ENCODE results near the gene SEPHS1. TPM values are rescaled to one million over a fixed set of nuclear protein-coding genes. Genes with fewer than 3 reads are reported as not detected.

SEPHS1 gene
- total RNA-seq (2022) (50.1 and 61.8 TPM in 2 replicates), Bru-seq, nascent RNA (percentile 79 among the genes with signal in this experiment), BruChase-seq, experiment 1, labeled RNA remaining after a 6-hour chase (percentile 87 among the genes with signal in this experiment), BruChase-seq, experiment 2, labeled RNA remaining after a 2-hour chase (percentile 81 among the genes with signal in this experiment)
- long read RNA-seq, transcript SEPHS1-201 (9 exons, 3,273 nt), result major isoform, 57 of 92 reads
- long read RNA-seq, partial matches to known transcripts, result 4 of 92 reads
- long read RNA-seq, other reads (novel, unspliced or antisense), result 29 of 92 reads

- H3K36me3 Mint-ChIP-seq (ENCODE audit: insufficient read depth, unreplicated experiment), result peaks cover 45% of the 10 kb centered on the region
- H3K4me3 Mint-ChIP-seq (ENCODE audit: low read depth, unreplicated experiment), result peak within 1 kb of the TSS; percentile 79
- H3K27me3 Mint-ChIP-seq (ENCODE audit: unreplicated experiment), result peaks cover 17% of the 10 kb centered on the region
- peak; percentile 88 for DNase-seq
- H3K27ac Mint-ChIP-seq (ENCODE audit: unreplicated experiment), result peak within 1 kb of the TSS; percentile 66
- H3K4me1 Mint-ChIP-seq (ENCODE audit: low read depth, unreplicated experiment), result no peaks in the 10 kb centered on the region
- no peak for TF ChIP-seq CTCF (IDR thresholded peaks at IDR 0.05; ENCODE audit: unreplicated experiment)
- no peaks in the 10 kb centered on the region for H3K9me3 Mint-ChIP-seq (ENCODE audit: low read depth, unreplicated experiment)
- intact Hi-C loops (cut with micrococcal nuclease; ENCODE audit: unreplicated experiment), result no loop called here
- CTCF ChIA-PET, result interaction anchor here (0.5 to 0.6 kb wide), 2 partner anchors 40 to 439 kb away, joined by 3 read pairs; no protein-coding TSS in a partner anchor
- TSS peak; percentile 64 for BruUV-seq (replicated peaks)
Measured at GRCh38 chr10:13348216-13349017, at the start of gene SEPHS1. SEPHS1 (minus strand) TSS chr10:13348293; CDS start chr10:13344950, 3,343 bp downstream.

GRCh38 chr10:13397052-13397451 lies 49.0 kb upstream of the SEPHS1 start:
- peaks cover 50% of the 10 kb centered on the region for H3K27me3 Mint-ChIP-seq (ENCODE audit: unreplicated experiment)
- no TSS peak for BruUV-seq (replicated peaks)
- H3K4me1 Mint-ChIP-seq (ENCODE audit: low read depth, unreplicated experiment), result no peaks in the 10 kb centered on the region
- no peak overlapping the region for H3K4me3 Mint-ChIP-seq (ENCODE audit: low read depth, unreplicated experiment)
- TF ChIP-seq CTCF (IDR thresholded peaks at IDR 0.05; ENCODE audit: unreplicated experiment), result no peak
- peaks cover 2% of the 10 kb centered on the region for H3K9me3 Mint-ChIP-seq (ENCODE audit: low read depth, unreplicated experiment)
- no peak for DNase-seq
- H3K36me3 Mint-ChIP-seq (ENCODE audit: insufficient read depth, unreplicated experiment), result no peaks in the 10 kb centered on the region
- CTCF ChIA-PET, result no interaction called here
- intact Hi-C loops (cut with micrococcal nuclease; ENCODE audit: unreplicated experiment), result no loop called here
- H3K27ac Mint-ChIP-seq (ENCODE audit: unreplicated experiment), result no peak overlapping the region

- no peak for DNase-seq
- no TSS peak for BruUV-seq (replicated peaks)
- no peak for TF ChIP-seq CTCF (IDR thresholded peaks at IDR 0.05; ENCODE audit: unreplicated experiment)
- no peak overlapping the region for H3K4me3 Mint-ChIP-seq (ENCODE audit: low read depth, unreplicated experiment)
- intact Hi-C loops (cut with micrococcal nuclease; ENCODE audit: unreplicated experiment), result no loop called here
- peaks cover 2% of the 10 kb centered on the region for H3K9me3 Mint-ChIP-seq (ENCODE audit: low read depth, unreplicated experiment)
- H3K4me1 Mint-ChIP-seq (ENCODE audit: low read depth, unreplicated experiment), result no peaks in the 10 kb centered on the region
- H3K27ac Mint-ChIP-seq (ENCODE audit: unreplicated experiment), result no peak overlapping the region
- no peaks in the 10 kb centered on the region for H3K36me3 Mint-ChIP-seq (ENCODE audit: insufficient read depth, unreplicated experiment)
- CTCF ChIA-PET, result no interaction called here
- H3K27me3 Mint-ChIP-seq (ENCODE audit: unreplicated experiment), result peaks cover 54% of the 10 kb centered on the region
Measured at GRCh38 chr10:13396369-13396768, 48.3 kb upstream of the SEPHS1 start.

GRCh38 chr10:13395540-13395939 lies 47.4 kb upstream of the SEPHS1 start:
- no TSS peak for BruUV-seq (replicated peaks)
- H3K27ac Mint-ChIP-seq (ENCODE audit: unreplicated experiment), result no peak overlapping the region
- H3K4me3 Mint-ChIP-seq (ENCODE audit: low read depth, unreplicated experiment), result no peak overlapping the region
- no peaks in the 10 kb centered on the region for H3K4me1 Mint-ChIP-seq (ENCODE audit: low read depth, unreplicated experiment)
- DNase-seq, result no peak
- no peaks in the 10 kb centered on the region for H3K36me3 Mint-ChIP-seq (ENCODE audit: insufficient read depth, unreplicated experiment)
- intact Hi-C loops (cut with micrococcal nuclease; ENCODE audit: unreplicated experiment), result no loop called here
- CTCF ChIA-PET, result no interaction called here
- no peak for TF ChIP-seq CTCF (IDR thresholded peaks at IDR 0.05; ENCODE audit: unreplicated experiment)
- H3K9me3 Mint-ChIP-seq (ENCODE audit: low read depth, unreplicated experiment), result peaks cover 2% of the 10 kb centered on the region
- peaks cover 46% of the 10 kb centered on the region for H3K27me3 Mint-ChIP-seq (ENCODE audit: unreplicated experiment)

Measured in Calu3 (cell line).